ENCODE results near the gene LYST.

LYST gene

DNA sequence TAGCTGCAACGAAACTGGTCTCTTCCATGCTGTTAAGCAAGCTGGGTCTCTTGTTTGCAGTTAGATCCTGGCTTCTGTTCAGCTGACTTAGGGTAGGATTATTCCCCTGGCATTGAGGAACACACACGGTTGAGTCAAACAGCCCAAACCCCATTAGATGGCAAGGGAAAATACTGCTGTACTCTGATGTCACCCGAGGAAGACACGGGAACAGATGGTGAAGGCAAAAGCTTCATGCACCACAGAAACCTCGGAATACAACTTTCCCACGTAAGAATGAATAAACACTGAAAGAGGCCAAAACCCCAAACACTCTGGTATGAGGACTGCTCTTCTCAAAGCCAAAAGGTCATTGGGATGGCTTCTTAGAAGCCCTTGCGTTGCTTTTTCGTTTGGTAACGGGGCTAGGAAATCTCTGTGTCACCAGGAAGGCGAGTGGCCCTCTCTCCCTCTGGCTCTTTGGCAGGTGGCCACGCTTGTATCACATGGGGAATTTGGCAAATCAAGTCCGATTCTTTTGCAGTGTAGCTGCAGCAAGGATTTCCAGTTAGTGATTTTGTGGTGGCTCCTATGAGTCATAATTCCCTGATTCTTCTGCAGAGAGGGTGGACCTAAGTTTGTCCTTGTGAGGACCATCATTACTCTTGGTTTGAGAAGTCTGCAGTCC lies 16.7 kb upstream of the LYST start:
- DNase-seq (ENCODE audit: low spot score): peak; percentile 68

DNA sequence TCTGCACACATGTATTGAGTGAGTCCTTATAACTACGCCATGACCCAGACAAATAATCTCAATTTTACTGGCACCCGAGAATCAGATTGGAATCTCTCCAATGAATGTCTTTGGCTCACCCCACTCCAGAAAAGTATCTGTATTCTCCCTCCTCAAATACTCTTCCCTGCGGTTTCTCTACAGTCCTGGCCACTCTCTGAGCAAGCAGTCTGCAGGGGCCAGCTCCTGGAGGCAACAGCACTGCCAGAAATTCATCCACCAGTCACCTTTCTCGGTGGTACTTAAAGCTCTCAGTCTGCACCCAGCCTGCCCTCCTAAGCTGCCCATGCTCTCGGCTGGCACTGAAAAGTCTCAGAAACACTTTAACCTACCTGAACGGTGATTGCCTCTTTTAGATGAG lies 16.1 kb upstream of the LYST start:
- no peak for DNase-seq (ENCODE audit: low spot score)

DNA sequence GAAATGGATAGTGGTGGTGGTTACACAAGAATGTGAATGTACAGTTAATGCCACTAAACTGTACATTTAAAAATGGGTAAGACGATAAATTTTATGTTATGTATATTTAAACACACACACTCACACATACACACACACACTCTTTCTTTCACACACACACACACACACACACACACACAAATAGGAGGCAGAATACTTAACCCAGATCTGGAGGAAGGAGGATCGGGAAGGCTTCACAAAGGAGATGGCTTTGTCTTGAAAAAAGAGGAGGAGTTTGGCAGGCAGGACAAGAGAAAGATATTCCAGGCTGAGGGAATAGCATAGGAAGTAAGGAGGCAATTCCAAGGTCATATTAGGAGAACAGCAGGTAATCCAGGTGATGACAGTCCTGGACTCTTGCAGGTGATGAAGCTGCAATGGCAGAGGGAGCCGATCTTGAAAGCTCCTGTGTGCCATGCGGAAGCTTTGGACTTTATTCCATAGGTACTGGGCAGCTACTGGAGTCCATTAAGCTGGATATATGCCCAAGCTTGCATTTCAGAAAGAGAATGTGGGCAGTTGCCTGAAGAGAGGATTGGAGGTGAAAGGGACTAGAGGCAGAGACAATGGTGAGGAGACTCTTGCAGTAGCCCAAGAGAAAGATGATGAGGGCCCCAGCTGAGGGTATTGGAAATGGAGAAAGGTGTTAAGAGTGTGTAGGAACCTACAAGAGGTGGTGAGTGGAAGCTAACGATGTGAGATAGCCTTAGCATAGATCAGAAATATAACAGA lies 15.4 kb upstream of the LYST start:
- no peak for DNase-seq (ENCODE audit: low spot score)

DNA sequence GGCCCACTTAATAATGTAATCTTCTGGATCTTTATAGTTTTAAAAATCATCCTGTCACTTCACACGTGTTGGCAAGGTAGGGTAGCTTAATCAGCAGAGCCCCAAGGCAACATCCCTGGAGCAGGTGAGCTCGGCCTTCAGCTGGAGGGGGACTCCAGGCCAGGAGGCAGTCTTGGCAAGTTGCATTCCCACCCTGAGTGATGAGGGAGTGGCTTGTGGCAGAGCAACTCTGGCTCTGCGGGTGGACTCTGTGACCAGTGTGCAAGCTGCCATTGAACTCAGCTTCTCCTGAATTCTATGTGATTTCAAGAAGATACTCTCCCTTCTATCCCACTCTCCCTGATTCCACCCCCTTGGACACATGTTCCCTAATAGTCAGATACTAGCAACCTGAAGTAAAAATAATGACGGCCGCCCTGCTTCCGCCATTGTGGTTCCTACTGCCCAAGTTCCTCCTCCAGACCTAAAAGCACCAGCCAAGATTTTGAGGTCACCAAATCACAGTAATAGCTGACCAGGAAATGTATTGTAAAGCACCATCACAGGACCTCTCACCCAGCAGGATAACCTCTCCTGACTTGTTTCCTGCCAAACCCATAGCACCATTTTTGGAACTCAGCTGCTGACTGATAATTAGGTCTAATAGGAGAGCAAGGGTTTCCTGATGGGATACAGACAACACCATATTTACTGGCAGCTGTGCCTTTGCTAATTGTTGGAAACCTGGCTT lies 11.5 kb upstream of the LYST start:
- DNase-seq (ENCODE audit: low spot score): peak; percentile 47

DNA sequence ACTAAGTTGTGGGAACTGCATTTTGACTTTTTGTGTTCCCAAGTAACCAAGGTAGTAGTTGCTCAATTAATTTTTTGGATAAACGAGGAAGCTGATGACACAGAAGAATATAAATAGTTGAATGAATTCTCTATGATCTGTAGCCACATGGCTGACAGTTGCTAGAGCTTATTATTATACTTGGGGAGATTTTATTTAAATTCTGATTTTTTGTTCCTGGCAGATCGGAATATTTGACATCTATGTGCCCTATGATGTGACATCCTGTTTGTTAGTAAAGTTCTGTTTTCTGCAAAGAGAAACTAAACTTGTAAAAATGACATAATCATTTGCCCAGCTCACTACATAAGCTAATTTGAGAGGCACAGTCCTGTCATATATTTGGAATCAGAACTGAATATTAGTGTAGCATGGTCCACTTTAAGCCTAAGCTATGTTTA lies 9.7 kb upstream of the LYST start:
- no peak for DNase-seq (ENCODE audit: low spot score)

DNA sequence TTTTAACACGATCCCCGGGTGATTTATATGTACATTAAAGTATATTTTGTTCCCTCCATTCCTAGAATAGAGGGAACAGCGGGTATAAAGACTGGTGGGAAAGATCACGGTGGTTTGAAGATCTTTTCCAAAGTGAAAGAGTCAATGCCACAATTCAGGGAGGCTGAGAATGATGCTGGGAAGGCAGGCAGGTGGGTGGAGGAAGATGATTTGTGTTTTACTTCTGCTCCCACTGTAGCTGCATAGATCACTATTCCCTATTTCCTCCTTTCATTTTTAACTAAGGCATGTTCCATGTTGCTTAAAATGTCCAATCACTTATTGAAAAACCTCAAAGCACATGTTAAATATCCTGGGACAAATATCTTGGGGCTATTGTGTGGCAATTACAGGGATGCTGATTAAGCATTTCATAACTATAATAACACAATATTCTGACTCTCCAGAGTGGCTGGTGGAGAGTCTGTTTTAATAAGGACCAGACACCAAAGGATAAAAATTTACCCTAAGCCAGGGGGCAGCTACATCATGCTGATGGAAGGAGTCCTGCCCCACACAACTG lies 8.4 kb upstream of the LYST start:
- DNase-seq (ENCODE audit: low spot score): no peak

DNA sequence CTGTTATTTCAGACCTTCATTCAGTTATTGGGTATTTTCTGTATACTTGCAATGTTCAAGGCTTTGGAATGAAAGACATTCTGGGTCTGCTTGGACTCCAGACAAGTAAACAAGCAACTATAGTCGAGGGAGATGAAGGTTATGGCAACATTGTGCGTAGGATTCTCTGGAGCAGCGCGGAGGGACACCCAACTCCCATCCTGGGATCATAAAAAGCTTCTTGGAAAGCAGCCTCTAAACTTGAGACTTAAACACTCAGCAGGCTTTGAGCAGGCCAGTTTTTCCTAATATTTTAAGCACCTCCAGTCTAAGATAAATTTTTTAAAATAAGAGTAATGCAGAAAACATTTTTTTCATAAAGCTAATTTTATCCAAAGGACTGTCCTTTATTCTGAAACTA lies 7.6 kb upstream of the LYST start:
- no peak for DNase-seq (ENCODE audit: low spot score)

DNA sequence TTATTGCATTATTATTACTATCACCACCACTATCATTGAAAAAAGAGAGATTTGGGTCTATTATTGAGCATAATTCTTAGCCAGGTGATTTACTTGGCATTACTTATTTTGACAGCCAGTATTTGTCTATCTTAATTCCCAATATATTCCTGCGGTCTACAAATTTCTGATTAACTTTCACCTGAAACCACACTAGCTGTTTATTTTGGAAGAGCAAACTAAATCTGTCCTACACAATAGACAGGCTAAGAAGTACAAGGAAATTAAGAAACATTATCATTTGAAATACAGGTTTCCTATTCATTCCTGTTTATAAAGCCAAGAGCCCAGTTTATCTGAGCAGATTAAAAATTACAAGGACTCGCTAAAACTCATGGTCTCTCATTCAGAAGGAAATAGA lies 6.9 kb upstream of the LYST start:
- no peak for DNase-seq (ENCODE audit: low spot score)

DNA sequence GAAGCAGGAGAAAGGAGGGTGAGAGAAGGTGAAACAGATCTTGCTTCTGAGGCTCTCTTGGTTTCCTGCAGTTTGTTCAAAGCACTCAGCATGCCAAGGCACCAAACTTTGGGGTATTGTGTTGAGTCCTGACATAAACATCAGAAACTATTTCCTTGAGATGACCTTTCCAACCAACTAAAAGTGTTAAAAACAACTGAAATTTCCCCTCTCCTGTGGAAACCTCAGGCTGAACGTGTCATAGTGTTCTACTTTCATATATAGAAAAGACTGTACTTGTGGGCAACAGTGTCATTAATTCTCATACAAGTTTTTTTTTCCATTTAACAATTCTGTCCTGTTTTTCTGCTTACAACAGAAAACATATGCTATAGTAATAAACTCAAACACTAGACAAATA lies 6.3 kb upstream of the LYST start:
- DNase-seq (ENCODE audit: low spot score): no peak

DNA sequence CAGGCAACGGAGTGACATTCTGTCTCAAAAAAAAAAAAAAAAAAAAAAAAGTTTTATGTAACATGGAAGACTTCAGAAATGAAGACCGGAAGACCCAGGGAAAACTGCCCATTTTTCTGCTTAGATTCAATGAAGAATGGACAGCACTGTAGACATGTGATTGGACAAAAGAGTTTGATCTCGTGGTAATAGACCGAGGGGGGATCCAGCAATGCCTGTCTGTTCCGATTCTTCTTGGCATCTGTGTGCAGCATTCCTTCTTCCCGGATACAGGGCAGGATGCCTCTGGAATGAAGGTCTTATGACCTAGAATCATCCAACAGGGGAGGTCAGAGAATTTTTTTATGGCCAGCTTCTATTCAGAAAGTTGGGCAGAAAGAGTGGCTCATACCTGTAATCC lies 5.6 kb upstream of the LYST start:
- no peak for DNase-seq (ENCODE audit: low spot score)

DNA sequence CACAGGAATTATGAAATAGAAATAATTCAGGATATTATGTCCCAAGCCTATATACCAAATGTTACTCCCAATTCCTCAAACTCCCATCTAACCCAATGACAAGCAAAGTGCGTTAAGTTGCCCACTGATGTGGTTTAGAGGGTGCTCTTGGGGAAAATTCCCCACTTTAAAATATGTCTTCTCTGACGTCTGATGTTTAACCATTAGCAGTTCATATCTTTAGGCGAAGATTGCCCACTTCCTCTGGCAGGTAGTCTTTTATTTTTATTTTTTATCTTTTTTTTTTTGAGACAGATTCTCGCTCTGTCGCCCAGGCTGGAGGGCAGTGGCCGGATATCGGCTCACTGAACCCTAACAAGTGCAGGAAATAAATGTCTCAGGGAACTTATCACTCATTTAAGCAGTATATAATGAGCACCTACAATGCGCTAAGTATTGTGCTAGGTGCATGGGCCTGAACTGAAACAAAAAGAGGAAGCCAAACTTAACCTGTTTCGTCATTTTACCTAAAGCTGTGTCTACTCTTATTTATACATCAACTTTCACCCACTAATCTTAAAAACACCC lies 1.3 kb upstream of the LYST start:
- DNase-seq (ENCODE audit: low spot score): no peak

DNA sequence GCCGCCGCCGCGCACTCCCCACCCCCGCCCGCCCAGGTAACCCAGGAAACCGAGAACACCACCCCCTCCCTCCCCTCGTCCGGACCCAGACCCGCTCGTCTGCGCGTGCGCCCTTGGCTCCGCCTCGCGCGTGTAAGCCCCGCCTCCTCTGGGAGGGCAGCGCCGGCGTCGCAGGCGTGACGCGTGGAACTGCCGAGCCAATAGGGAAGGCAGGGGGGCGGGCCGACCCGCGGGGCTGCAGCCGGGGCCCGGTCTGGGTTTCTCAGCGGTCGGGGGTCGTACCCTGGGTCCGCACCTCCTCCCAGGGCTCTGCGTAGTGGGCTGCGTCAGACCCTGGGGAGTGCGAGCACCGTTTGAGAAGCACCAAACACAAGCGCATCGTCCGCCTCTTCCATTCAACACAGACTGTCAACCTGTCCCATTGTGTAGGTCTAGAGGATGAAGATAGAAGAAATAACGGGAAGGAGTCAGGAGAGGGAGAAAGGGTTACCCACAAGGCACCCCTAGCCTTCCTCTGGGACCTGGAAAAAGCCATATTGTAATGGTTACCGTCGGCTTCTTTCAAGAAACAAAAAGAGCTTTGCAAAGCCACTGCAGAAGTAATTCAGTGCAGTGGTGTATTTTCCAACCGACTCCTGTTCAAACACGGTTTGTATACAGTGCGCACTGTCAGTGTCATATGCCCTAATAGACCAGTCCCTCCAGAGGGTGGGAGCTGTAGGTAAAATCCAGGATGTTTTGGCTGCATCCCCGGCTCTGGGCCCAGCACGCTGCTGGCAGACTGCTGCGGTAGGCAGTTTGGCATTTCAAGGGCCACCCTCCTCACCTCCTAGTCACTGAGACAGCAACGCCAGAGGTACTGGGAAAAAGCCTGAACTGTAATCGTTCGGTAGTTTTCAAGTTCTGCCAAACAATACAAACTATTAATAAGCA lies 473 bp upstream of the LYST start:
- peak; percentile 96 for DNase-seq (ENCODE audit: low spot score)

DNA sequence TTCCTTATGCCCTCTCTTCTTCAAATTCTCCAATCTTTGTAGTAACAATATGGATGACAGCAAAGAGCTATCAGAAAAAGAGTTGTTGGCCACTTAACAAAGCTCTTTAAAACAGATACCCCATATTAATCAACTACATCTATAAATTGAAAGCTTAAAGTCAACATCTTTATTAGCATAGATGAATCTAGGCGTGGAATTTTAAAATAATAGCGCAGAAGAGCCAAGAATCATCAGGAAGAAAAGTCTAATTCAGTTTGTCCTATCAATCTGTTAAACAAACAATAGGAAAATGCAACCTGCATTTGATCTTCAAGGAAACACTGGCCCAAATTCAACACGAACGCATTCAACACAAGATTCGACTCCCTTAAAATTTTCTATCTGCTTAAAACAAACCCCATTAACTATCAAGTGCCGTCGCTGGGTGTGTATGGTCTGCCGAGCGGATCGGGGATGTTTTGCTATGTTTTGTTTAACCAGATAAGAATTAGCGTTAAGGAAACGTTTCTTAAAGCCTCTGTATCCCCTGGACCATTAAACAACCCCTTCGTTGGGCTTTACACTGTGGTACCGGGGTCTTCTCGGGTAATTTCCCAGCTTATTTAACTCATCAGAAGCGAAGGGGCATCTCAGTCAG lies 1.0 kb downstream of the LYST start:
- no peak for DNase-seq (ENCODE audit: low spot score)

DNA sequence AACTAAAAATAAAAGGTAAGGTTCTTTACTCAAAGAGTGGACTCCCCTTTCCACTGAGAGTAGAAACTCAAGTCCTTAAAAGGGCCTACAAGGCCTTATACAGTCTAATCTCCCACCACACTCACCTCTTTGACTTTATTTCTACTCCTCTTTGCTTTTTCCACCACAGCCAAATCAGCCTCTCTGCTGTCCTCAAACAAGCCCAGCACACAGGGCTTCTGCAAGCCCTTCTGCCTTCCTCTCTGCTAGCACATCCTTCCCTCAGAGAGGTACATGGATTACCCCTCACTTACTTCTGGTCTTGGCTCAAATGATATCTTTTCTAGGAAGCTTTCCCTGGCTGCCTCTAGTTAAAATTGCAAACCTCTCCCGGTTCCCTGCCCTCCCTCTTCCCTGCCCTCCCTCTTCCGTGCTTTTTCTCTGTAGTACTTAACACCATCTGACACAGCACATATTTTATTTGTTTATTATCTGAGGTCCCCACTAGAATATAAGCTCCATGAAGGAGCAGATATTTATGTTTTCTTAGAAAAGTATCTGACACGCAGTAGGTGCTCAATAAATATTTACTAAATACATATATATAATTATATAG lies 1.7 kb downstream of the LYST start:
- DNase-seq (ENCODE audit: low spot score): no peak

DNA sequence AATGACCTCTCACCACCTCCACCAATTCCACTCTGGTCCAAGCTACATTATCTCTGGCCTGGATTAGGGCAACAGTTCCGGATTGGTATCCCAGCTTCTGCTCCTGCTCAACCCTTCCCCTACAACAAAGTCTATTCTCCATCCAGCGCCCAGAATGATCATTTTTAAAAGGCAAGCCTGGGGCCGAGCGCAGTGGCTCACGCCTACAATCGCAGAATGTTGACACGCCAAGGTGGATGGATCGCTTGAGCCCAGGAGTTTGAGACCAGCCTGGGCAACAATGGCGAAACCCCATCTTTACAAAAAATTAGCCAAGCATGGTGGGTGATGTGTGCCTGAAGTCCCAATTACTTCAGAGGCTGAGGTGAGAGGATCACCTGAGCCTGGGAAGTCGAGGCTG lies 2.2 kb downstream of the LYST start:
- no peak for DNase-seq (ENCODE audit: low spot score)

DNA sequence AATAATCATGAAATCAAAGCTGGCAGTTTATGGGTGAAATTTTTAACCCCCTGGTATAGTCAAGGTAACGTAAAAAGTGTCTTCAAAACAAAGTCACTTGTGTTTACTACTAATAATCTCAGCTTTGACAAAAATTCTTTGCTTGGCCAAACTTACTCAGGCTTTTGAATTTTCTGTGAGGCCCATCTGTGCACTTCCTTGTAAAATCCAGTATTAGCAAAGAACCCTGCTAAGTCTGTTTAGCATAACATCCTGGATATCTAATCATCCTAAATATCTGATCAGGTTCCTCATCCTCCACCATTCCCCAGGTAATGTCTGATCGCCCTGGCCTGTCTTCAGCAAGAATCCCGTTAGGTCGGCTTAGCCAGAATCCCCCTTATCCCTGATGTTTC lies 3.0 kb downstream of the LYST start:
- no peak for DNase-seq (ENCODE audit: low spot score)

DNA sequence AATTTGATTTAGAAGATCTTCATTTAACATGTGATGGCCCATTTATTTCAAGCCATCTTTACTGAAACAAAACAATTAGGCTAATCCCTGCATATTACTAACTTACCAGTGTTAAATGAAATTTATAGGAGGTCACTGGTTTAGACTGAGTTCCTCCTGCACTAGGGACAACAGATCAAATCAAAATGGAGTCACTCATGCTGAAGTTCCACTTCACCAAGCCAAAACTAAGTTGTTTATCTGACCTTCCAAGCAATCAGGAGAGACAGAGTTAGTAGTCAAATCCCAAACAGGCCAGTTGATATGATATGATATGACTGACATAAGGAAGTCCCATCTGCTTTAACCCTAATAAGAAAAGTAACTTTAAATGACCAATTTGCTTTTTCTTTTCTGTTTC lies 4.8 kb downstream of the LYST start:
- no peak for DNase-seq (ENCODE audit: low spot score)

DNA sequence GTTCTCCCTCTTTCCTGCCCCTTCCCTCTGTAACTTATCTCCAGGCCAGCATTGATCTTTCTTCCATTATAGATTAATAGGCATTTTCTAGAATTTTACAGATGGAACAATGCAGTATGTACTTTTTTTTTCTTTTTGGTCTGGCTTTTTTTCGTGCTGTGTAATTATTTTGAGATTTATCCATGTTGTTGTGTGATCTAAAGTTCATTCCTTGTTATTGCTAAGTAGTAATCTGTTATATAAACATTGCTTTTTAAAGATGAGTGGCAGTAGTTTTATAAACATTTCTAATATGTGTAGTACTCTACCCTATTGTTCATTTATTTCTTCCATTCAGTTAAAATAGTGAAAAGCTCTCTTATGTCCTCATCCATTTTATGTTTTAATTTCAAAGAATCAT lies 5.9 kb downstream of the LYST start:
- DNase-seq (ENCODE audit: low spot score): no peak

DNA sequence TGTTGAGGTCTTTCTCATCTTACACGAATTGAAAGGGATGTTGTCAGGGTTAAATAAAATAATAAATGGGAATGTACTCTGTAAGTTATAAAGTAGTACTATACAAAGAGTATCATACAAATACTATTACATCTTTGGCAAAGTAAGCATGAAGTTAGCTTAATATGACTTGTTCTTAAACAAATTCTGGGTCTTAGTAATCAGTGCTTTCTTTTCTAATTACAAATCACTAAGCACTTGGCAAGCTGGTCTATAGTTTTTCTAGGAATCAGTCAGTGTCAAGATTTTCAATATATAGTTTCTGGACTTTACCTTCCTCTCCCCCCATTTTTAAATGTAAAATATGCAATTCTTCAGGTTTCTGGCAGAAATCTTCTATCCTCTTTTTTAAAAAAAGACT lies 6.9 kb downstream of the LYST start:
- no peak for DNase-seq (ENCODE audit: low spot score)

DNA sequence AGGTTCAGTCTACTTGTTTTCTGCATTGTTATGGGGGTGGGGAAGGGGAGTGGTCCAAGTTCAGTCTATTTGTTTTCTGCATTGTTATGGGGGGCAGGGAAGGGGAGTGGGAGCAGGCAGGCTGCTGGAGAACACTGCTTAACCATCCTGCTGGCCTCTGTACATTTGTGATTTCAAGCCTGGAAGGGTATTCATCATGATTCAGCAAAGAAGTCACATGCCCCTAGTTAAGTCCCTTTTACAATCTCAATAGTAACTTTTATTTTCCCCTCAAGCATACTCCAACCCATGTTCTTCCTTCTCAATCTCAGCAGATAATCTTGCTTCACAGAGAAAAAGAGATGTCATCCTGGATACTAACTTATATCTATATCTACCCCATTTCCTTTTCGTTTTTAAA lies 7.9 kb downstream of the LYST start:
- no peak for DNase-seq (ENCODE audit: low spot score)

DNA sequence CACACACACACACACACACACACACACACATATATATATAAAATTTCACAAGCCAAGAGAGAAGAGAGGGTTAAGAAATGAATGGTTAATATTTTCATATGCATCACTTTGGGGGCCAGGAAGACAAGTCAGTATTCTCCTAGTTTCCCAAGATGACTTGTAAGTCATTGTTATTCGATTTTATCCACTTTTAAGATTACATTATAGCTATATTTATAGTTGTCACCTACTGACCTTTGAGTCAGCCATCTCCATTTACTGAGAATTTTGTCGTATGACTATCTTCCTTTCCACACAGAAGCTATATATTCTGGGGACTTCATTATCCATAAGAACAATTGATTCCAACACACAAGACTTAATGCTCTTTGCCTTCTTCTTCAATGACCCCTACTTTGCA lies 8.9 kb downstream of the LYST start:
- DNase-seq (ENCODE audit: low spot score): no peak
